Measurements from ENCODE around the gene CCL21.

Gene CCL21

DNA sequence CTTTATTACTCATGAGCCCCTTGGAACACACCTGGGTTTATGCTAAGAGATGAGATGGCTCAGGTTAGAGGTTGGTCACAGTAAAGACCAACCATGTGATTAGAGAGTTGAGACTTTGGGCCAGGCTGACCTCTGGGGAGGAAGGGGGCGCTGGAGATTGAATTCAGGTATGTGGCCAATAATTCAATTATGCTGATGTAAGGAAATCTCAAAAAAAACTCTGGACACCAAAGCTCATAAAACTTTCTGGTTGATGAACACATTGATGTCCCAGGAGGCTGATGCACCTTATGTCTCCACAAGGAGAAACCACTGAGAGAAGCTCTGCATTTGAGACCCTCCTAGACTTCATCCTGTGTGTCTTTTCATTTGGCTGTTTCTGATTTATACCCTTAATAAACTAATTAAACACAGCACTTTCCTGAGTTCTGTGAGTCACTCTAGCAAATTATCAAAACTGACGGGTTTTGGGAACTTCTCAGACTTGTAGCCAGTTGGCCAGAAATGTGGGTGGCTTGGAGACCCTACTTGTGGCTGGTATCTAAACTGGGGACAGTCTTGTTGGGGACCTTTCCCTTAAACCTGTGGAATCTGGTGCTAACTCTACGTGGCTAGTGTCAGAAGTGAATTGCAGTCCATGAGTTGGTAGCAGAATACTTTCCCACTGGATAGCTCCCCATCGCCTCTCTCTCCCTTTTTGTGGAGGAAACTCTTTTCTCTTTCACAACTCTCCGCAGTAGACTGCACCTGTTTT, 40.0 kb downstream of the CCL21 start:
- DNase-seq: no peak

- DNase-seq: peak; percentile 89
Measured at GRCh38 chr9:34665381-34666250, 44.3 kb downstream of the CCL21 start.

DNA sequence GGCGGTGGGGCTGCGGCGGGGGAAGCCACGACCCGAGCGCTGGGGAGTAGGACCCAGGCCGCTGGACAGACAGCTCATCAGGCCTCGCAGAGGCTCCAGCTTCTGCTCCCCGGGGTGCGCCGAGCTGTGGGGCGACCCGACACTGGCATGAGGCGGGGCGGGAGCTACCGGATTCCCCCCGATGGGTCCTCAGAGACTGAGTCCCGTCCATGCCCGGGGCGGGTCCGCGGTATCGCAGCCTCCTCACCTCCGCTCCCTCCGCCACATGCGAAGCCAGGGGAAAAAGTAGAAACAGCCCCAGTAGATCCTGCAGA, 44.9 kb downstream of the CCL21 start:
- DNase-seq: no peak

GRCh38 chr9:34664281-34665066, 45.5 kb downstream of the CCL21 start:
- no peak for DNase-seq

GRCh38 chr9:34663303-34663605, 46.7 kb downstream of the CCL21 start:
- no peak for DNase-seq

DNA sequence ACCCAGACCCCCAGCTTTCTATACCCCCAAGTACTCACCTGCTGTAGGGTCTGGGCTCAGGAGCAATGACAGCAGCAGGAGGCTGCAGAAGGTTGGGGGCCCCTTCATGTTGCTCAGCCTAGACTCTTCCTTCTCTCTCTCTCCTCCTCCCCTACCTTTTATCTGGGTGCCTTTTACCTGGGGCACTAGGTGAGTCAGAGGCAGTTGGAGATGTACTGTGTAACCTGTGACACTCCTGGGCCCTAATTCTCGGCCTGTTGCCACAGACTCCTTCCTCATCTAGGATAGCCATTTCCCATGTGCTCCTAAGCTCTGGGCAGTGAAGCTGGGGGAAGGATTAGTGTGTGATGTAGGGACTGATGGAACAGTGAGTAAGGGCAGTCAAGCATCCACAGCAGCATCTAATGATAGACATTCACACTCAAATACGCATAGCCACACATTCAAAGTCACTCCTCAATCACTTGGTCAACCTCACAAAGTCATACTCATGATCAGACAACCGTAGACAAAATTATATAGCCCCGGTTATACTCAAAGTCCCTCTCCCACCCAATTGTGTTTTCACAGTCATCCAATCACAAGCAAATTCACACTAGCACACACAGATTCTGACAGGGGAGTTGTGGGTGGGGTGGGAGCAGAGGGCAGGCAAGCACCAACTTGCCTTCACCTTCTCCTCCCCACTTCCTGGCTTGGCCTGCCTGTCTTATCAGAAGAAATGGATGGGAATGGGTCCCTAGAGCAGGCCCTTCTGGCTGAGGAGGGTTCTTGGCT, 47.2 kb downstream of the CCL21 start, which contains the start of gene CCL27:
TSS of gene CCL27 (minus strand) at position 132 of the 777 bp plus-strand sequence. CDS start at position 108, 24 bp downstream.
- DNase-seq: no peak

- no peak for DNase-seq
Measured at GRCh38 chr9:34659592-34660253, 50.2 kb downstream of the CCL21 start.

Measured in NCI-H1105 (cell line).